HEK293 (cell line): ENCODE results near the gene USP31.

ENCODE experiments used
- BCL6B ChIP-seq: fragments of 450-650 bp; formaldehyde crosslinking; IDR thresholded peaks from 2 replicates; pipeline ENCODE4 v1.5.1; 2017; ENCODE audit warnings: missing biosample characterization, missing genetic modification characterization
- CTCF ChIP-seq: fragments of 450-650 bp; formaldehyde crosslinking; IDR thresholded peaks from 2 replicates; pipeline ENCODE4 v1.5.1; 2016; ENCODE audit warnings: missing biosample characterization, missing genetic modification characterization
- EGR2 ChIP-seq: fragments of 450-650 bp; formaldehyde crosslinking; IDR thresholded peaks from 2 replicates; pipeline ENCODE4 v1.5.1; 2016; ENCODE audit warnings: low read depth, missing biosample characterization, missing genetic modification characterization
- MYNN ChIP-seq: fragments of 450-650 bp; formaldehyde crosslinking; IDR thresholded peaks from 2 replicates; pipeline ENCODE4 v1.5.1; 2016; ENCODE audit warnings: missing biosample characterization, missing genetic modification characterization, borderline replicate concordance
- OVOL3 ChIP-seq: fragments of 450-650 bp; formaldehyde crosslinking; IDR thresholded peaks from 2 replicates; pipeline ENCODE4 v1.5.1; 2016; ENCODE audit warnings: missing biosample characterization, missing genetic modification characterization
- ZFHX2 ChIP-seq: fragments of 450-650 bp; formaldehyde crosslinking; conservative IDR thresholded peaks from 2 replicates; pipeline ENCODE4 v1.5.1; 2016; ENCODE audit warnings: missing biosample characterization, missing genetic modification characterization
- ZNF157 ChIP-seq: fragments of 450-650 bp; formaldehyde crosslinking; IDR thresholded peaks from 2 replicates; pipeline ENCODE4 v1.5.1; 2016; ENCODE audit warnings: missing biosample characterization, missing genetic modification characterization
- ZNF184 ChIP-seq: fragments of 450-650 bp; IDR thresholded peaks from 2 replicates; pipeline ENCODE4 v1.5.1; 2018; ENCODE audit warnings: missing biosample characterization, mild to moderate bottlenecking, missing genetic modification characterization
- ZNF416 ChIP-seq: fragments of 450-650 bp; formaldehyde crosslinking; IDR thresholded peaks from 2 replicates; pipeline ENCODE4 v1.5.1; 2016; ENCODE audit warnings: missing biosample characterization, missing genetic modification characterization
- ZNF501 ChIP-seq: fragments of 450-650 bp; formaldehyde crosslinking; IDR thresholded peaks from 2 replicates; pipeline ENCODE4 v1.5.1; 2016; ENCODE audit warnings: missing biosample characterization, missing genetic modification characterization
- ZSCAN30 ChIP-seq: fragments of 450-650 bp; IDR thresholded peaks from 2 replicates; pipeline ENCODE4 v1.5.1; 2018; ENCODE audit warnings: missing biosample characterization, mild to moderate bottlenecking, missing genetic modification characterization, moderate library complexity
- TF ChIP-seq, protein P1 (sequence below): fragments of 450-650 bp; formaldehyde crosslinking; IDR thresholded peaks from 2 replicates; pipeline ENCODE4 v1.5.1; 2016; ENCODE audit warnings: missing biosample characterization, missing genetic modification characterization, low read depth

GRCh38 chr16:23051587-23051986 lies 97.7 kb downstream of the USP31 start:
- TF ChIP-seq ZNF416 (tag by site-specific recombination) (no peak), ZNF501 (no peak), CTCF (tag by site-specific recombination) (no peak), ZNF184 (tag by site-specific recombination) (no peak), ZFHX2 (no peak), MYNN (tag by site-specific recombination) (no peak), OVOL3 (no peak), EGR2 (no peak), ZSCAN30 (tag by site-specific recombination) (no peak), ZNF157 (tag by site-specific recombination) (no peak), BCL6B (tag by site-specific recombination) (no peak)
- TF ChIP-seq, protein P1, sequence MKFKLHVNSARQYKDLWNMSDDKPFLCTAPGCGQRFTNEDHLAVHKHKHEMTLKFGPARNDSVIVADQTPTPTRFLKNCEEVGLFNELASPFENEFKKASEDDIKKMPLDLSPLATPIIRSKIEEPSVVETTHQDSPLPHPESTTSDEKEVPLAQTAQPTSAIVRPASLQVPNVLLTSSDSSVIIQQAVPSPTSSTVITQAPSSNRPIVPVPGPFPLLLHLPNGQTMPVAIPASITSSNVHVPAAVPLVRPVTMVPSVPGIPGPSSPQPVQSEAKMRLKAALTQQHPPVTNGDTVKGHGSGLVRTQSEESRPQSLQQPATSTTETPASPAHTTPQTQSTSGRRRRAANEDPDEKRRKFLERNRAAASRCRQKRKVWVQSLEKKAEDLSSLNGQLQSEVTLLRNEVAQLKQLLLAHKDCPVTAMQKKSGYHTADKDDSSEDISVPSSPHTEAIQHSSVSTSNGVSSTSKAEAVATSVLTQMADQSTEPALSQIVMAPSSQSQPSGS (tag by site-specific recombination) = no peak
